HG03066 (cell line): Measurements from ENCODE around the gene DCDC2C.

Experiments used
- ATAC-seq: cut with Tn5 transposase; IDR thresholded peaks from one replicate; pipeline ENCODE4 v1.9.1; 2021; ENCODE audit warnings: low read depth; ENCODE audit not compliant: unreplicated experiment

Gene DCDC2C

GRCh38 chr2:3670941-3671340, 32.4 kb upstream of the DCDC2C start:
- no peak for ATAC-seq

GRCh38 chr2:3672861-3673678, 30.3 kb upstream of the DCDC2C start:
- ATAC-seq = no peak

GRCh38 chr2:3674066-3674845, 29.1 kb upstream of the DCDC2C start:
- ATAC-seq = no peak

DNA sequence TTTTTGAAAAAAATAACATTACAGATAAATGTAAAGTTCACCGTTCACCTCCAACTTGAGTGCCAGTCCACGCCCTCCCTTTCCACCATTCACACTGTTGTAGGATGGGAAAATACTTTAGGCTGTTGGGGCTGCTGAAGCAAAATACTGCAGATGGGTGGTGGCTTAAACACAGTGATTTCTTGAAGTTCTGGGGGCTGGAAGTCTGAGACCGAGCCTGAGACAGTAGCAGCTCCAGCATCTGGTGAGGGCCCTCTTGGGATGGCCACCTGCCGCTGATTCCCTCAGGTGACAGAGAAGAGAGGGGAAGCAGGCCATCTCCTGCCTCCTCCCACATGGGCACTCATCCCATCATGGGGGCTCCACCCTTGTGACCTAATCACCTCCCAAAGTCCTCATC, 27.7 kb upstream of the DCDC2C start:
- no peak for ATAC-seq

DNA sequence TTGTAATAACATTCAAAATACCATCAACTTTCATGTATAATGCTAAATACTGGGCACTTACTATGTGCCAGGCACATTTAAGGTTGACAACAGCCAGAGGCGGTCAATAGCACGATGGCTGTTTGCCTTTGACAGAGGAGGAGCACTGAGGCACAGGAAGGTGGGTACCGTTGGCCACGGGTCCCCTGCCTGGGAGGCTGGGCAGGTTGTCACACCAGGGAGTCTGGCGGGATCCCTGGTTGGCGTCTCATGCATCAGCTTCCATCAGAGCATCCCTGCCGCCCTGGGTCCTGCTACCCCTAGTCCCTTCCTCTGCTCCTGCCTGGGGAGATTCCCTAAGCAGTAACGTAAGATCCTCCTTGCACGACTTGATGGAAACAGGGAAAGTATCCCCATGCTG, 25.9 kb upstream of the DCDC2C start:
- no peak for ATAC-seq

DNA sequence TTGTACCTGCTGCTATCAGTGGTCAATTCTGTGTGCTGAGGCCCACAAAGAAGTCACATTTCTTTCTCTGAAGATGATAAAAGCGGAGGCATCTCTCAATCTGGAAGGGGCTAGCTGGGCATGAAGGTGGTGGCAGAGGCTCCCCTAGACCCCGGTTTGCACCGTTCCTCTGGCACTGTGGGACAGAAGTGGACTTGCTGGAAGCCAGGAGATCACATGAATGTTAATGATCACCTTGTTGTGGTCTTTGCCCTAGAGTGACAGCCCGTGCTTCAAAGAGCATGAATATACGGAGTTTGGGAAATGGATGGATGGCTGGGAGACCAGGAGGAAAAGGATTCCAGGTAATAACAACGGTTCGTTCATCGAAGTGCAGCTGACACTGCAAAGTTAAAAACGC, 25.2 kb upstream of the DCDC2C start:
- ATAC-seq = no peak

DNA sequence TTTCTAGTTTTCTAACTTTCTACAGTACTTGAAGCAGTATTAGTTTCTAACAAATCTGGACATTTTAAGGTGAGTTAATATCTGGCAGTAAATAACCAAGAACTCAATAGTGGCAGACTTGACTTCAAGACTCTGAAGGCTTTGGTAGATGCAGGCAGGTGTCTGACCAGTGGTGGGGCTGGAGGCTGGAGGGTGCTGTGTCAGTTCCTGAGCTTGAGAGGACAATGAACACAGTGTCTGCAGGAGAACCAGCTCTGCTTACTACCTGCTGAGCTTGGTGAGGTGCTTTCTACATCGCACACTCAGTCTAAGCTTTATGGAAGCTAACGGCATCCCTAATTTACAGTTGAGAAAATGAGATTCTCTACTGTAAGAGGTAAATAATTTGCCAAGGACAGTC, 24.2 kb upstream of the DCDC2C start:
- ATAC-seq = no peak

DNA sequence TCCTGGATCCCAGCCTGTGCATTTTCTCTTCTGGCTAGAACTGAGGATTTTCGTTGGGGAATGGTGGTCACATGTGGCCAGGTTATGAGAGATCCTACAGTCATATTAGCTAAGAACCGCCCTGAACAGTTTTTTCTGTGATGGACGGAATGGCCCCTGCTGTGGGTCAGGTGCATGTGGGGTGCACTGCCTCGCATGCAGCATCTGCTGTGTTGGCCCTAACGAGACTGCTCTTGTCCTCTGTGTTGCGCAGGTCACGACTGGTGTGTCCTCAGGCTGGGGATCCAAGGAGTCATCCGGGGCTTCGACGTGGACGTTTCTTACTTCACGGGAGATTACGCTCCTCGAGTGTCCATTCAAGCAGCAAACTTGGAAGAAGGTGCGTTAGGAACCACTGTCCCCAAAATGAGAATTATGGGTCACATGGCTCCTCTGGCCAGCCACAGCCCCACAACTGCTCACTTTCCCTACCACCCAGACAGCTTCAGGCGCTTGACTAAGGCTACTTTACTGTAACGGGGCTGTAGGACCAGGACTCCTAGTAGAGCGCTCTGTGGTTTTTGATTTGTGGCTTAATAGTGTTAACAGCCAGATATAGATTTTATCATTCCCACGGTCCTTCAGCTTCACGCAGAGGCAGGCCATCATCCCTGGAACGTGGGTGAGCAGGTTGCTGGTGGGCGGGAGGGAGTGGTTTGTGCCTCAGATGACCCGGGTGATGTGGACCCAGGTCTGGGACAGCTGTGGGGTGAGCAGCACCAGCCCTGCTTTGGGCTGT, 23.6 kb upstream of the DCDC2C start:
- no peak for ATAC-seq

GRCh38 chr2:3680548-3681345, 22.6 kb upstream of the DCDC2C start:
- ATAC-seq = no peak

- ATAC-seq = no peak
Measured at GRCh38 chr2:3681625-3682024, 21.8 kb upstream of the DCDC2C start.

GRCh38 chr2:3682811-3683210, 20.6 kb upstream of the DCDC2C start:
- ATAC-seq = no peak

- ATAC-seq = no peak
Measured at GRCh38 chr2:3683748-3684454, 19.5 kb upstream of the DCDC2C start.

DNA sequence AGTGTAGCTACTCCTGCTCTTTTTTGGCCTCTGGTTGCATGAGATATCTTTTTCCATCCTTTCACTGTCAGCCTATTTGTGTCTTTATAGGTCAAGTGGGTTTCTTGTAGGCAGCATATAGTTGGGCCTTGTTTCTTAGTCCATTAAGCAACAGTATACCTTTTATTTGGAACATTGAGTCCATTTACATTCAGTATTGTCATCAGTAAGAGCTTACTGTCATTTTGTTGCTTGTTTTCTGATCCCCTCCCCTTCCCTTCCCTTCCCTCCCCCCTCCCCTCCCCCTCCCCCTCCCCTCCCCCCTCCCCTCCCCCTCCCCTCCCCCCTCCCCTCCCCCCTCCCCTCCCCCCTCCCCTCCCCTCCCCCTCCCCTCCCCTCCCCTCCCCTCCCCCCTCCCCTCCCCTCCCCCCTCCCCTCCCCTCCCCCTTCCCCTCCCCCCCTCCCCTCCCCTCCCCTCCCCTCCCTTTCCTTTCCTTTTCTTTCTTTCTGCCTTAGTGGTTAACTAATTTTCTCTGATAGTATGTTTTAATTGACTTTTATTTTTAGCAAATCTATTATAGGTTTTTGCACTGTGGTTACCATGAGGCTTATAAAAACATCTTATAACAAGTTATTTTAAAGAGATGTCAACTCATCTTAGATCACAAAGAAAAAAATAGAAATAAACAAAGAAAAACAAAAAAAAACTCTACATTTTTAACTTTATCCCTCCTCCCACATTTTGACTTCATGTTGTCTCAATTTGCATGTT, 13.2 kb upstream of the DCDC2C start:
- ATAC-seq = no peak

- no peak for ATAC-seq
Measured at GRCh38 chr2:3692375-3692774, 11.0 kb upstream of the DCDC2C start.

DNA sequence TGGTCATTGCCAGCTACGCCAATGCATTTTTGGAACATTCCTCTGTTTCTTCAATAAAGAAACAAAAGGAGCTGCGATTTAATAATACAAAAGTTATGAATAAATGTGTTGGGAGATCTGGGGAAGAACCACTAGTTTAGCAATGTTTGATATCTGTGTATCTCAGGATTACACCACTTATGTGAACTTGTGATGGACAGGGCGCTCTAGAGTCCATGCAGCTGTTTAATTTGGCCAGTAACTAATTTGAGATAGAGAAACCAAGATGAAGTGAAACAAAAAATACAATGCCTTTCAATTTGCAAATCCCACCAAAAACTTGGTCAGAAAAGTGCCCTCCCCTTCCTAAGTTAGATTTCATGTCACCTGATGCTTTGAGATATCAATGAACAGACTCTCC, 6.8 kb upstream of the DCDC2C start:
- ATAC-seq = no peak

GRCh38 chr2:3701071-3701470, 2.3 kb upstream of the DCDC2C start:
- no peak for ATAC-seq

- no peak for ATAC-seq
Measured at GRCh38 chr2:3703757-3704355, 481 bp downstream of the DCDC2C start.

GRCh38 chr2:3704692-3705091, 1.3 kb downstream of the DCDC2C start:
- ATAC-seq = no peak

GRCh38 chr2:3705782-3706181, 2.4 kb downstream of the DCDC2C start:
- ATAC-seq = no peak
